GM12878 (cell line): Measurements from ENCODE around the gene GSTA4. TPM values are rescaled to one million over a fixed set of nuclear protein-coding genes. Genes with fewer than 3 reads are reported as not detected.

Source experiments
- ATAC-seq: fragments of 200-7000 bp; cut with Tn5 transposase; 3 replicates; pipeline ENCODE4 v1.9.1; 2020; ENCODE audit warnings: mild to moderate bottlenecking, moderate library complexity
- BruUV-seq: library from RNA; stranded (reverse); fragments of 400-500 nt; replicated peaks from 2 replicates; lab custom pipeline; 2021; lab: Mats Ljungman, UMichigan
- CTCF ChIA-PET: fragments of 300-600 bp; sonication (Branson Sonifier 250); formaldehyde crosslinking; extraction: SDS; loops from one replicate; lab custom pipeline; 2021; ENCODE audit warnings: inconsistent platforms; lab: Yijun Ruan, JAX
- POLR2A ChIA-PET: fragments of 350-600 bp; formaldehyde crosslinking; extraction: SDS; loops from one replicate; lab custom pipeline; 2021; ENCODE audit warnings: inconsistent platforms; lab: Charles Lee
- RAD21 ChIA-PET: fragments of 300-600 bp; sonication (Branson Sonifier 250); formaldehyde crosslinking; loops from one replicate; lab custom pipeline; 2023; ENCODE audit warnings: antibody characterized with exemption; ENCODE audit not compliant: unreplicated experiment; lab: Charles Lee
- SMC1A ChIA-PET: fragments of 300-600 bp; sonication (Branson Sonifier 250); formaldehyde crosslinking; loops from one replicate; lab custom pipeline; 2023; ENCODE audit not compliant: unreplicated experiment, uncharacterized antibody; lab: Charles Lee
- DNase-seq: peaks from one replicate; pipeline ENCODE4 v3.0.0-alpha.2; 2011; ENCODE audit warnings: low read depth, low spot score
- FAIRE-seq: peaks from 3 replicates; lab custom pipeline; 2011; peaks lifted over from hg19 to GRCh38; lab: Jason Lieb, UNC
- H2AFZ ChIP-seq: 2 replicates; pipeline ENCODE4 v1.6.0; 2011; ENCODE audit warnings: low read depth, low read length, control low read depth; ENCODE audit not compliant: control insufficient read depth
- H3K27ac ChIP-seq: 2 replicates; pipeline ENCODE4 v1.5.1; 2011; ENCODE audit warnings: control low read depth; ENCODE audit not compliant: control insufficient read depth, insufficient read depth
- H3K27me3 ChIP-seq, 2 experiments: replicated peaks in 1 of 2; 2 replicates each; pipeline versions ENCODE4 v1.6.0 to v1.6.1; 2011; ENCODE audit warnings: low read length in 1 of 2; ENCODE audit not compliant: control insufficient read depth in 2 of 2, insufficient read depth in 2 of 2
- H3K36me3 ChIP-seq, 2 experiments: 2 replicates each; pipeline ENCODE4 v1.5.1; 2011; ENCODE audit warnings: low read length in 1 of 2; ENCODE audit not compliant: control insufficient read depth in 2 of 2, insufficient read depth in 2 of 2
- H3K4me1 ChIP-seq: 2 replicates; pipeline ENCODE4 v1.6.1; 2011; ENCODE audit warnings: mild to moderate bottlenecking, low read length, moderate library complexity, mixed read lengths; ENCODE audit not compliant: control insufficient read depth, insufficient read depth
- H3K4me2 ChIP-seq: 2 replicates; pipeline ENCODE4 v1.6.0; 2011; ENCODE audit warnings: control low read depth; ENCODE audit not compliant: control insufficient read depth, insufficient read depth
- H3K4me3 ChIP-seq: fragments of 200-600 bp; sonication (generic); 2 replicates; pipeline ENCODE4 v1.5.1; 2016
- H3K79me2 ChIP-seq: 2 replicates; pipeline ENCODE4 v1.6.0; 2011; ENCODE audit warnings: low read length; ENCODE audit not compliant: control insufficient read depth, insufficient read depth
- H3K9ac ChIP-seq: 2 replicates; pipeline ENCODE4 v1.8.0; 2011; ENCODE audit warnings: low read length, control low read depth, mixed read lengths; ENCODE audit not compliant: control insufficient read depth, insufficient read depth
- H3K9me3 ChIP-seq: replicated peaks from 3 replicates; pipeline ENCODE4 v1.5.1; 2011; ENCODE audit warnings: mild to moderate bottlenecking, low read length; ENCODE audit not compliant: control insufficient read depth, insufficient read depth
- H4K20me1 ChIP-seq: 2 replicates; pipeline ENCODE4 v1.6.0; 2011; ENCODE audit not compliant: control insufficient read depth, insufficient read depth
- CHD1 ChIP-seq: IDR thresholded peaks from 2 replicates; pipeline ENCODE4 v1.6.1; 2012; ENCODE audit warnings: low read depth, low read length, improper control_type of control experiment
- CHD2 ChIP-seq: IDR thresholded peaks from 2 replicates; pipeline ENCODE4 v1.6.1; 2011; ENCODE audit warnings: low read depth, low read length, improper control_type of control experiment, borderline replicate concordance
- EP300 ChIP-seq, 2 experiments: fragments of 150-350 bp in 1 of 2; IDR thresholded peaks; 2 replicates each; pipeline ENCODE4 v1.6.1; 2011 to 2012; ENCODE audit warnings: low read depth in 2 of 2, low read length in 2 of 2, borderline replicate concordance in 1 of 2, improper control_type of control experiment in 1 of 2, inconsistent platforms in 1 of 2; ENCODE audit not compliant: control insufficient read depth in 1 of 2
- FOXM1 ChIP-seq: IDR thresholded peaks from 2 replicates; pipeline ENCODE4 v1.6.1; 2012; ENCODE audit warnings: low read depth, mild to moderate bottlenecking, inconsistent platforms, low read length, moderate library complexity
- HDGF ChIP-seq: fragments of 450-650 bp; IDR thresholded peaks from 2 replicates; pipeline ENCODE4 v1.6.1; 2016; ENCODE audit warnings: antibody characterized with exemption
- MTA2 ChIP-seq: fragments of 450-650 bp; IDR thresholded peaks from 2 replicates; pipeline ENCODE4 v1.6.1; 2016; ENCODE audit warnings: low read depth, mild to moderate bottlenecking, moderate library complexity
- PAX8 ChIP-seq: fragments of 450-650 bp; IDR thresholded peaks from 2 replicates; pipeline ENCODE4 v1.6.1; 2017; ENCODE audit warnings: mild to moderate bottlenecking, moderate library complexity
- RAD21 ChIP-seq: IDR thresholded peaks from 2 replicates; pipeline ENCODE4 v1.6.1; 2011; ENCODE audit warnings: mild to moderate bottlenecking, low read depth, low read length, moderate library complexity; ENCODE audit not compliant: insufficient read depth
- RB1 ChIP-seq: fragments of 450-650 bp; formaldehyde crosslinking; IDR thresholded peaks from 2 replicates; pipeline ENCODE4 v1.6.1; 2017; ENCODE audit warnings: mild to moderate bottlenecking, borderline replicate concordance
- SIX5 ChIP-seq: IDR thresholded peaks from 2 replicates; pipeline ENCODE4 v1.6.1; 2011; ENCODE audit warnings: mild to moderate bottlenecking, low read depth, low read length, moderate library complexity; ENCODE audit not compliant: severe bottlenecking
- SMARCA5 ChIP-seq: fragments of 450-650 bp; IDR thresholded peaks from 2 replicates; pipeline ENCODE4 v1.6.1; 2017; ENCODE audit warnings: mild to moderate bottlenecking
- TAF1 ChIP-seq: IDR thresholded peaks from 2 replicates; pipeline ENCODE4 v1.6.1; 2011; ENCODE audit warnings: mild to moderate bottlenecking, low read depth, low read length, borderline replicate concordance
- TARDBP ChIP-seq: IDR thresholded peaks from 2 replicates; pipeline ENCODE4 v1.6.1; 2016; ENCODE audit warnings: borderline replicate concordance
- ZNF274 ChIP-seq: IDR thresholded peaks from one replicate; pipeline ENCODE4 v1.8.0; 2011; ENCODE audit not compliant: insufficient read length, insufficient read depth
- WGBS: methylation state at CpG from one replicate; pipeline ENCODE4 v1.1.6; 2016; ENCODE audit warnings: low lambda C conversion rate; ENCODE audit not compliant: insufficient replicate concordance, insufficient coverage; ENCODE audit errors: missing lambda C conversion rate; 5-methylcytosine and 5-hydroxymethylcytosine counted together
- in situ Hi-C: fragments of 300-500 bp; cut with MboI; formaldehyde crosslinking; loops from 9 replicates; pipeline ENCODE4 v1.14.3; 2018; ENCODE audit warnings: mixed read lengths
- intact Hi-C: fragments of 100-400 bp; cut with micrococcal nuclease; formaldehyde crosslinking; loops from one replicate; pipeline ENCODE4 v1.14.2; 2022; ENCODE audit not compliant: unreplicated experiment
- polyA plus RNA-seq, 11 experiments: library from polyadenylated mRNA; depleted of rRNA in 4 of 11; unstranded in 6 of 11; stranded (reverse) in 5 of 11; fragments of >200 nt; fragmentation: Nextera tagmentation in 4 of 11; fragmentation: Illumina TruSeq in 1 of 11; extraction: Ambion mirVana in 4 of 11; extraction: Trizol in 1 of 11; gene quantifications; 1 replicate in 1 of 11; 2 replicates in 10 of 11; pipeline versions ENCODE4 v1.2.1 to v1.2.3, GENCODE V29; 2011 to 2016; ENCODE audit warnings: inconsistent platforms in 2 of 11, missing spikeins in 2 of 11, low read depth in 1 of 11
- total RNA-seq, 4 experiments: library from RNA; depleted of rRNA in 3 of 4; stranded (reverse); fragments of >200 nt in 3 of 4; fragmentation: Illumina TruSeq in 1 of 4; extraction: Trizol in 1 of 4; gene quantifications; 2 replicates each; pipeline versions ENCODE4 v1.2.1 to v1.2.3, GENCODE V29; 2013 to 2021
- TF ChIP-seq, protein P1 (sequence below): IDR thresholded peaks from 2 replicates; pipeline ENCODE4 v1.6.1; 2012; ENCODE audit warnings: low read length, inconsistent platforms
- TF ChIP-seq, protein P2 (sequence below): IDR thresholded peaks from 2 replicates; pipeline ENCODE4 v1.6.1; 2012; ENCODE audit warnings: low read depth, low read length, improper control_type of control experiment
- TF ChIP-seq, protein P3 (sequence below): IDR thresholded peaks from 2 replicates; pipeline ENCODE4 v1.6.1; 2011; ENCODE audit warnings: borderline replicate concordance, low read depth, mild to moderate bottlenecking, moderate library complexity, low read length; ENCODE audit not compliant: insufficient read depth, poor library complexity, severe bottlenecking
- TF ChIP-seq, protein P4 (sequence below): IDR thresholded peaks from 2 replicates; pipeline ENCODE4 v1.6.1; 2011; ENCODE audit warnings: low read depth, low read length, improper control_type of control experiment, borderline replicate concordance

GSTA4 gene
- total and polyA plus RNA-seq, 10 of the 15 experiments (the other 5 are each of a cell fraction or from before 2014, with no cell fraction given), result 1.9 to 9.7 (median 4.4) TPM

DNA sequence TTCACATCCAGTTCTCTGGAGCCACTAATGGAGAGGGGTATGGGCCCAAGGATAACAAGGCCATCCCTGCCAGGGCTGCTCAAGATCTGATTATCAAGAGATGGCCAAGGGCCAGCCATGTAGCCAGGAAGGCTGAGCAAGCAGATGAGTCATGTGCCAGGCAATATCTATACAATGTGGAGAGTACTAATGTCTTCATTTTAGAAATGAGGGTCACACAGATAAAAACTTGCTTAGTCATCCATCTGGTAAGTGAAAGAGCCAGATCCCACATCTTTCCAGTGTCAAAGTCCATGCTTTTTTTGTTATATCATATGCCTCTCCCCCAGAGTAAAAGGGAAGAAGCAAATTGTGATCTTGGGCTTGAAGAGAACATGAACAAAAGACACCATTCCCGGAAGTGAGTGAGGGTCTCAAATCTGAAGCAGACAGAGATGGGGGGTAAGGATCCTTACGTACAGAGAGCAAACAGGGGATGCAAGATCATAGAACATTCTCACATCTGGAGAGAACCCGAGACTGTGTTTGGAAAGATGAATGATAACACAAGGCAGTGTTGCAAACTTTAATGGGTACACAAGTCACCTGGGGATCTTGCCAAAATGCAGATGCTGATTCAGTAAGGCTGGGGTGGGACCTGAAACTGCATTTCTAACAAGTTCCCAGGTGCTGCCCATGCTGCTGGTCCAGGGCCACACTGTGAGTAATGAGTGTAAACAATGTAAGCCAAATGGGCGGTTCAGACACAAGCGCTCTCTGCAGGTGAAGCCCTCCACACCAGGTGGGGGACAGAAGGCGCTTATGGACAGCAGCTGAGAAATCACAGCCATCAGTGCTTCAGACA lies 65.5 kb downstream of the GSTA4 start:
- POLR2A ChIA-PET, result no interaction called here
- CTCF ChIA-PET, result no interaction called here

More for the DNA sequence above, 65.5 kb downstream of the GSTA4 start:
- H3K9me3 ChIP-seq, result no peaks in the 10 kb centered on the region
- FAIRE-seq (no peak), DNase-seq (no peak), ATAC-seq (no peak)
- ChIA-PET RAD21 (no interaction called here), SMC1A (no interaction called here)
- no peaks in the 10 kb centered on the region for H3K36me3 ChIP-seq
- no peaks in the 10 kb centered on the region for H4K20me1 ChIP-seq
- H3K9ac ChIP-seq, result no peak overlapping the region
- WGBS, result 47% methylated on average over 6 of the region's 6 CpGs
- intact Hi-C loops, result no loop called here
- H3K79me2 ChIP-seq, result no peaks in the 10 kb centered on the region
- H2AFZ ChIP-seq, result no peak overlapping the region
- no TSS peak for BruUV-seq
- in situ Hi-C loops, result no loop called here
- H3K4me3 ChIP-seq, result no peak overlapping the region
- TF ChIP-seq HDGF, result no peak
- TF ChIP-seq RB1, result no peak
- TF ChIP-seq MTA2, result no peak
- TF ChIP-seq CHD2, result no peak
- no peak for TF ChIP-seq SMARCA5
- no peak for TF ChIP-seq ZNF274
- no peak for TF ChIP-seq EP300 (IDR thresholded peaks at IDR 0.05; ENCODE audit: borderline replicate concordance in 1 of 2, control insufficient read depth in 1 of 2, low read depth in 2 of 2, low read length in 2 of 2)
- TF ChIP-seq, protein P1, sequence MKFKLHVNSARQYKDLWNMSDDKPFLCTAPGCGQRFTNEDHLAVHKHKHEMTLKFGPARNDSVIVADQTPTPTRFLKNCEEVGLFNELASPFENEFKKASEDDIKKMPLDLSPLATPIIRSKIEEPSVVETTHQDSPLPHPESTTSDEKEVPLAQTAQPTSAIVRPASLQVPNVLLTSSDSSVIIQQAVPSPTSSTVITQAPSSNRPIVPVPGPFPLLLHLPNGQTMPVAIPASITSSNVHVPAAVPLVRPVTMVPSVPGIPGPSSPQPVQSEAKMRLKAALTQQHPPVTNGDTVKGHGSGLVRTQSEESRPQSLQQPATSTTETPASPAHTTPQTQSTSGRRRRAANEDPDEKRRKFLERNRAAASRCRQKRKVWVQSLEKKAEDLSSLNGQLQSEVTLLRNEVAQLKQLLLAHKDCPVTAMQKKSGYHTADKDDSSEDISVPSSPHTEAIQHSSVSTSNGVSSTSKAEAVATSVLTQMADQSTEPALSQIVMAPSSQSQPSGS, result no peak
- TF ChIP-seq TAF1, result no peak
- no peak for TF ChIP-seq RAD21
- no peak for TF ChIP-seq TARDBP
- TF ChIP-seq, protein P2, sequence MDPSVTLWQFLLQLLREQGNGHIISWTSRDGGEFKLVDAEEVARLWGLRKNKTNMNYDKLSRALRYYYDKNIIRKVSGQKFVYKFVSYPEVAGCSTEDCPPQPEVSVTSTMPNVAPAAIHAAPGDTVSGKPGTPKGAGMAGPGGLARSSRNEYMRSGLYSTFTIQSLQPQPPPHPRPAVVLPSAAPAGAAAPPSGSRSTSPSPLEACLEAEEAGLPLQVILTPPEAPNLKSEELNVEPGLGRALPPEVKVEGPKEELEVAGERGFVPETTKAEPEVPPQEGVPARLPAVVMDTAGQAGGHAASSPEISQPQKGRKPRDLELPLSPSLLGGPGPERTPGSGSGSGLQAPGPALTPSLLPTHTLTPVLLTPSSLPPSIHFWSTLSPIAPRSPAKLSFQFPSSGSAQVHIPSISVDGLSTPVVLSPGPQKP, result no peak
- no peak for TF ChIP-seq PAX8
- no peak for TF ChIP-seq SIX5
- TF ChIP-seq FOXM1, result no peak
- TF ChIP-seq, protein P3, sequence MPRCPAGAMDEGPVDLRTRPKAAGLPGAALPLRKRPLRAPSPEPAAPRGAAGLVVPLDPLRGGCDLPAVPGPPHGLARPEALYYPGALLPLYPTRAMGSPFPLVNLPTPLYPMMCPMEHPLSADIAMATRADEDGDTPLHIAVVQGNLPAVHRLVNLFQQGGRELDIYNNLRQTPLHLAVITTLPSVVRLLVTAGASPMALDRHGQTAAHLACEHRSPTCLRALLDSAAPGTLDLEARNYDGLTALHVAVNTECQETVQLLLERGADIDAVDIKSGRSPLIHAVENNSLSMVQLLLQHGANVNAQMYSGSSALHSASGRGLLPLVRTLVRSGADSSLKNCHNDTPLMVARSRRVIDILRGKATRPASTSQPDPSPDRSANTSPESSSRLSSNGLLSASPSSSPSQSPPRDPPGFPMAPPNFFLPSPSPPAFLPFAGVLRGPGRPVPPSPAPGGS, result no peak
- TF ChIP-seq, protein P4, sequence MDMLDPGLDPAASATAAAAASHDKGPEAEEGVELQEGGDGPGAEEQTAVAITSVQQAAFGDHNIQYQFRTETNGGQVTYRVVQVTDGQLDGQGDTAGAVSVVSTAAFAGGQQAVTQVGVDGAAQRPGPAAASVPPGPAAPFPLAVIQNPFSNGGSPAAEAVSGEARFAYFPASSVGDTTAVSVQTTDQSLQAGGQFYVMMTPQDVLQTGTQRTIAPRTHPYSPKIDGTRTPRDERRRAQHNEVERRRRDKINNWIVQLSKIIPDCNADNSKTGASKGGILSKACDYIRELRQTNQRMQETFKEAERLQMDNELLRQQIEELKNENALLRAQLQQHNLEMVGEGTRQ, result no peak
- TF ChIP-seq CHD1, result no peak
- H3K27me3 ChIP-seq, result no peaks in the 10 kb centered on the region; a peak in 1 of 4 replicates
- H3K4me1 ChIP-seq, result no peaks in the 10 kb centered on the region
- no peak overlapping the region for H3K27ac ChIP-seq
- H3K4me2 ChIP-seq, result no peak overlapping the region
